Measurements from ENCODE around the gene UCHL3. TPM values are rescaled to one million over a fixed set of nuclear protein-coding genes. Genes with fewer than 3 reads are reported as not detected.

The UCHL3 gene
- total RNA-seq, 1 donor from 2014 or later = 20.6 TPM

GRCh38 chr13:75603038-75603437 lies 53.4 kb downstream of the UCHL3 start:
- no peaks in the 10 kb centered on the region for H3K27me3 Mint-ChIP-seq (ENCODE audit: unreplicated experiment)
- H3K4me3 Mint-ChIP-seq (ENCODE audit: unreplicated experiment) = no peak overlapping the region
- no peak for TF ChIP-seq CTCF (IDR thresholded peaks at IDR 0.05)
- DNase-seq (ENCODE audit: extremely low spot score, unreplicated experiment) = no peak
- H3K4me1 Mint-ChIP-seq (ENCODE audit: unreplicated experiment) = peaks cover 11% of the 10 kb centered on the region
- no peak overlapping the region for H3K27ac Mint-ChIP-seq (ENCODE audit: unreplicated experiment)
- H3K36me3 Mint-ChIP-seq (ENCODE audit: unreplicated experiment) = peaks cover 19% of the 10 kb centered on the region
- H3K9me3 Mint-ChIP-seq (ENCODE audit: unreplicated experiment) = no peaks in the 10 kb centered on the region

GRCh38 chr13:75607447-75607846 lies 57.9 kb downstream of the UCHL3 start:
- H3K4me3 Mint-ChIP-seq (ENCODE audit: unreplicated experiment) = no peak overlapping the region
- no peaks in the 10 kb centered on the region for H3K9me3 Mint-ChIP-seq (ENCODE audit: unreplicated experiment)
- peaks cover 13% of the 10 kb centered on the region for H3K36me3 Mint-ChIP-seq (ENCODE audit: unreplicated experiment)
- no peaks in the 10 kb centered on the region for H3K27me3 Mint-ChIP-seq (ENCODE audit: unreplicated experiment)
- no peaks in the 10 kb centered on the region for H3K4me1 Mint-ChIP-seq (ENCODE audit: unreplicated experiment)
- no peak overlapping the region for H3K27ac Mint-ChIP-seq (ENCODE audit: unreplicated experiment)
- TF ChIP-seq CTCF (IDR thresholded peaks at IDR 0.05) = no peak
- no peak for DNase-seq (ENCODE audit: extremely low spot score, unreplicated experiment)

- no peak overlapping the region for H3K27ac Mint-ChIP-seq (ENCODE audit: unreplicated experiment)
- H3K4me3 Mint-ChIP-seq (ENCODE audit: unreplicated experiment) = no peak overlapping the region
- H3K36me3 Mint-ChIP-seq (ENCODE audit: unreplicated experiment) = peaks cover 19% of the 10 kb centered on the region
- DNase-seq (ENCODE audit: extremely low spot score, unreplicated experiment) = no peak
- peaks cover 6% of the 10 kb centered on the region for H3K9me3 Mint-ChIP-seq (ENCODE audit: unreplicated experiment)
- H3K27me3 Mint-ChIP-seq (ENCODE audit: unreplicated experiment) = no peaks in the 10 kb centered on the region
- no peak for TF ChIP-seq CTCF (IDR thresholded peaks at IDR 0.05)
- no peaks in the 10 kb centered on the region for H3K4me1 Mint-ChIP-seq (ENCODE audit: unreplicated experiment)
Measured at GRCh38 chr13:75610466-75610865, 60.9 kb downstream of the UCHL3 start.

GRCh38 chr13:75612354-75612753 lies 62.8 kb downstream of the UCHL3 start:
- no peak overlapping the region for H3K4me3 Mint-ChIP-seq (ENCODE audit: unreplicated experiment)
- no peak for TF ChIP-seq CTCF (IDR thresholded peaks at IDR 0.05)
- peaks cover 6% of the 10 kb centered on the region for H3K9me3 Mint-ChIP-seq (ENCODE audit: unreplicated experiment)
- peaks cover 13% of the 10 kb centered on the region for H3K36me3 Mint-ChIP-seq (ENCODE audit: unreplicated experiment)
- no peaks in the 10 kb centered on the region for H3K27me3 Mint-ChIP-seq (ENCODE audit: unreplicated experiment)
- H3K27ac Mint-ChIP-seq (ENCODE audit: unreplicated experiment) = no peak overlapping the region
- peaks cover 1% of the 10 kb centered on the region for H3K4me1 Mint-ChIP-seq (ENCODE audit: unreplicated experiment)
- DNase-seq (ENCODE audit: extremely low spot score, unreplicated experiment) = no peak

- no peak for DNase-seq (ENCODE audit: extremely low spot score, unreplicated experiment)
- peaks cover 38% of the 10 kb centered on the region for H3K4me1 Mint-ChIP-seq (ENCODE audit: unreplicated experiment)
- no peak overlapping the region for H3K4me3 Mint-ChIP-seq (ENCODE audit: unreplicated experiment)
- no peak overlapping the region for H3K27ac Mint-ChIP-seq (ENCODE audit: unreplicated experiment)
- H3K36me3 Mint-ChIP-seq (ENCODE audit: unreplicated experiment) = peaks cover 15% of the 10 kb centered on the region
- TF ChIP-seq CTCF (IDR thresholded peaks at IDR 0.05) = no peak
- peaks cover 6% of the 10 kb centered on the region for H3K9me3 Mint-ChIP-seq (ENCODE audit: unreplicated experiment)
- no peaks in the 10 kb centered on the region for H3K27me3 Mint-ChIP-seq (ENCODE audit: unreplicated experiment)
Measured at GRCh38 chr13:75617230-75617629, 67.6 kb downstream of the UCHL3 start.
